IMR-90 (cell line): ENCODE results near the gene LIPK. TPM values are rescaled to one million over a fixed set of nuclear protein-coding genes. Genes with fewer than 3 reads are reported as not detected.

Experiments used
- ATAC-seq: fragments of 200-7000 bp; cut with Tn5 transposase; 2 replicates; pipeline ENCODE4 v1.9.1; 2020; ENCODE audit warnings: low read depth, mild to moderate bottlenecking, moderate library complexity
- BruUV-seq: library from RNA; stranded (reverse); fragments of 400-500 nt; replicated peaks from 2 replicates; lab custom pipeline; 2021; lab: Mats Ljungman, UMichigan
- CTCF ChIA-PET: fragments of 300-600 bp; formaldehyde crosslinking; extraction: SDS; loops from one replicate; lab custom pipeline; 2021; ENCODE audit warnings: antibody characterized with exemption; lab: Yijun Ruan, JAX
- POLR2A ChIA-PET: fragments of 300-600 bp; sonication (Branson Sonifier 250); formaldehyde crosslinking; loops from one replicate; lab custom pipeline; 2022; ENCODE audit warnings: antibody characterized with exemption; ENCODE audit not compliant: unreplicated experiment; lab: Charles Lee
- DNase-seq: peaks from one replicate; pipeline ENCODE4 v3.0.0; 2013
- H2AFZ ChIP-seq: replicated peaks from 2 replicates; pipeline ENCODE3; 2013; ENCODE audit warnings: low read length, mild to moderate bottlenecking; ENCODE audit not compliant: poor library complexity
- H2AK5ac ChIP-seq: 2 replicates; pipeline ENCODE4 v1.6.1; 2013; ENCODE audit warnings: low read depth, low read length, inconsistent platforms
- H2AK9ac ChIP-seq: replicated peaks from 2 replicates; pipeline ENCODE3; 2013; ENCODE audit warnings: mild to moderate bottlenecking, low read depth, low read length, moderate library complexity; ENCODE audit not compliant: poor library complexity
- H2BK120ac ChIP-seq: 2 replicates; pipeline ENCODE4 v1.6.1; 2013; ENCODE audit warnings: low read depth, low read length, inconsistent platforms
- H2BK15ac ChIP-seq: 3 replicates; pipeline ENCODE4 v1.6.1; 2013; ENCODE audit warnings: low read depth, low read length, inconsistent platforms
- H2BK20ac ChIP-seq: 2 replicates; pipeline ENCODE4 v1.6.1; 2013; ENCODE audit warnings: low read depth, mild to moderate bottlenecking, inconsistent platforms, low read length, moderate library complexity
- H2BK5ac ChIP-seq: 2 replicates; pipeline ENCODE4 v1.6.1; 2013; ENCODE audit warnings: mild to moderate bottlenecking, low read depth, low read length, inconsistent platforms; ENCODE audit not compliant: poor library complexity, severe bottlenecking
- H3K14ac ChIP-seq: replicated peaks from 2 replicates; pipeline ENCODE4 v1.6.1; 2013; ENCODE audit warnings: low read depth, low read length, inconsistent platforms
- H3K18ac ChIP-seq: 2 replicates; pipeline ENCODE4 v1.6.1; 2013; ENCODE audit warnings: low read depth, low read length, control low read depth
- H3K23ac ChIP-seq: 2 replicates; pipeline ENCODE4 v1.6.1; 2013; ENCODE audit warnings: low read depth, low read length, inconsistent platforms
- H3K27ac ChIP-seq: 2 replicates; pipeline ENCODE4 v1.5.1; 2013; ENCODE audit warnings: mild to moderate bottlenecking, control low read depth, low read length; ENCODE audit not compliant: insufficient read depth
- H3K27me3 ChIP-seq: 2 replicates; pipeline ENCODE4 v1.6.1; 2013; ENCODE audit warnings: low read length; ENCODE audit not compliant: control insufficient read depth, insufficient read depth
- H3K36me3 ChIP-seq: 2 replicates; pipeline ENCODE4 v1.6.1; 2013; ENCODE audit warnings: low read length, mixed read lengths; ENCODE audit not compliant: control insufficient read depth, insufficient read depth
- H3K4ac ChIP-seq: 2 replicates; pipeline ENCODE4 v1.6.1; 2013; ENCODE audit warnings: low read depth, low read length, inconsistent platforms
- H3K4me1 ChIP-seq: 2 replicates; pipeline ENCODE4 v1.6.1; 2013; ENCODE audit warnings: low read length, mixed read lengths; ENCODE audit not compliant: control insufficient read depth, insufficient read depth
- H3K4me2 ChIP-seq: 2 replicates; pipeline ENCODE4 v1.6.1; 2013; ENCODE audit warnings: low read depth, mild to moderate bottlenecking, control low read depth, low read length, moderate library complexity
- H3K4me3 ChIP-seq: 2 replicates; pipeline ENCODE4 v1.5.1; 2013; ENCODE audit warnings: low read depth, mild to moderate bottlenecking, control low read depth, low read length, moderate library complexity; ENCODE audit not compliant: insufficient read depth
- H3K56ac ChIP-seq: 2 replicates; pipeline ENCODE4 v1.6.1; 2013; ENCODE audit warnings: low read length, inconsistent platforms; ENCODE audit not compliant: insufficient read depth; ENCODE audit errors: extremely low read depth
- H3K79me1 ChIP-seq, 2 experiments: 2 replicates each; pipeline ENCODE4 v1.6.1; 2013; ENCODE audit warnings: low read length in 2 of 2, inconsistent platforms in 1 of 2, low read depth in 1 of 2
- H3K9ac ChIP-seq: 2 replicates; pipeline ENCODE4 v1.6.1; 2013; ENCODE audit warnings: low read depth, low read length, control low read depth
- H3K9me1 ChIP-seq: 2 replicates; pipeline ENCODE4 v1.6.1; 2013; ENCODE audit warnings: low read length, inconsistent platforms; ENCODE audit not compliant: insufficient read depth
- H3K9me3 ChIP-seq: 2 replicates; pipeline ENCODE4 v1.6.1; 2013; ENCODE audit warnings: low read length; ENCODE audit not compliant: control insufficient read depth, insufficient read depth
- H4K20me1 ChIP-seq: 2 replicates; pipeline ENCODE4 v1.6.1; 2013; ENCODE audit warnings: low read length, inconsistent platforms; ENCODE audit not compliant: insufficient read depth
- H4K5ac ChIP-seq: 2 replicates; pipeline ENCODE4 v1.6.1; 2013; ENCODE audit warnings: mild to moderate bottlenecking, low read depth, low read length, control low read depth
- H4K8ac ChIP-seq, 2 experiments: 2 replicates each; pipeline ENCODE4 v1.6.1; 2013; ENCODE audit warnings: low read depth in 2 of 2, low read length in 2 of 2, control low read depth in 1 of 2, inconsistent platforms in 1 of 2
- H4K91ac ChIP-seq: 2 replicates; pipeline ENCODE4 v1.6.1; 2013; ENCODE audit warnings: low read depth, low read length, inconsistent platforms; ENCODE audit not compliant: insufficient read depth
- CHD1 ChIP-seq: IDR thresholded peaks from 2 replicates; pipeline ENCODE4 v1.6.1; 2012; ENCODE audit warnings: low read depth, low read length, improper control_type of control experiment
- RCOR1 ChIP-seq: IDR thresholded peaks from 2 replicates; pipeline ENCODE4 v1.6.1; 2012; ENCODE audit warnings: mild to moderate bottlenecking, low read length, improper control_type of control experiment; ENCODE audit not compliant: insufficient replicate concordance
- WGBS, 2 experiments: methylation state at CpG; one replicate each; pipeline versions ENCODE4 v1.1.5 to v1.1.7; 2013; ENCODE audit warnings: missing lambda C conversion rate in 2 of 2; ENCODE audit not compliant: insufficient read length in 1 of 2; ENCODE audit errors: extremely low coverage in 2 of 2; 5-methylcytosine and 5-hydroxymethylcytosine counted together
- dilution Hi-C: fragments of 300-500 bp; cut with HindIII; formaldehyde crosslinking; loops from one replicate; pipeline ENCODE4 v1.14.3; 2018; ENCODE audit warnings: low sequenced_read_pairs; ENCODE audit not compliant: unreplicated experiment
- in situ Hi-C: fragments of 300-500 bp; cut with MboI; formaldehyde crosslinking; loops from 3 replicates; pipeline ENCODE4 v1.14.3; 2019; ENCODE audit warnings: low sequenced_read_pairs, inconsistent platforms, mixed read lengths
- intact Hi-C: fragments of 100-400 bp; cut with micrococcal nuclease; formaldehyde crosslinking; loops from 2 replicates; pipeline ENCODE4 v1.10.0; 2022
- polyA plus RNA-seq, 3 experiments: library from polyadenylated mRNA; depleted of rRNA; stranded (reverse); fragments of >200 nt; gene quantifications; 2 replicates each; pipeline ENCODE4 v1.2.3, GENCODE V29; 2012; ENCODE audit warnings: low replicate concordance in 1 of 3
- total RNA-seq: library from RNA; depleted of rRNA; stranded (reverse); fragments of >200 nt; gene quantifications from 2 replicates; pipeline ENCODE4 v1.2.3, GENCODE V29; 2012

Gene LIPK
- total and polyA plus RNA-seq, 2 of the 4 experiments (the other 2 are of a cell fraction), result not detected

GRCh38 chr10:88759366-88760101, 53.5 kb downstream of the LIPK start, which contains the start of gene LIPN:
Gene LIPN, plus strand, starts transcription at chr10:88760020. Its CDS starts 1,386 bp downstream, at chr10:88761406.
- Histone ChIP-seq H2BK20ac (no peak within 1 kb of the TSS), H3K4ac (no peak within 1 kb of the TSS), H3K23ac (no peak within 1 kb of the TSS), H4K20me1 (no peaks in the 10 kb centered on the region), H2BK5ac (no peak within 1 kb of the TSS), H2AK5ac (no peak within 1 kb of the TSS), H2AFZ (no peak within 1 kb of the TSS), H3K4me3 (no peak within 1 kb of the TSS), H3K36me3 (no peaks in the 10 kb centered on the region), H3K27ac (no peak within 1 kb of the TSS), H2AK9ac (no peak within 1 kb of the TSS), H3K14ac (no peak within 1 kb of the TSS), H4K5ac (no peak within 1 kb of the TSS), H3K9ac (no peak within 1 kb of the TSS), H4K8ac (no peak within 1 kb of the TSS), H4K91ac (no peak within 1 kb of the TSS), H3K4me1 (no peaks in the 10 kb centered on the region), H3K79me1 (no peaks in the 10 kb centered on the region), H3K9me1 (no peaks in the 10 kb centered on the region), H3K27me3 (peaks cover 11% of the 10 kb centered on the region), H3K9me3 (no peaks in the 10 kb centered on the region), H3K56ac (no peak within 1 kb of the TSS), H2BK15ac (no peak within 1 kb of the TSS), H3K18ac (no peak within 1 kb of the TSS), H3K4me2 (no peak within 1 kb of the TSS), H2BK120ac (no peak within 1 kb of the TSS)
- TF ChIP-seq CHD1, result no peak
- TF ChIP-seq RCOR1, result no peak
- POLR2A ChIA-PET, result no interaction called here
- CTCF ChIA-PET, result interaction anchor here (0.8 to 1.4 kb wide), 3 partner anchors 11 to 194 kb away, joined by 3 to 4 read pairs (median 3); no protein-coding TSS in a partner anchor
- dilution Hi-C loops (no loop called here), intact Hi-C loops (loop anchor here (5.0 kb wide), 1 partner anchor 42 kb away; no protein-coding TSS in a partner anchor), in situ Hi-C loops (no loop called here)
- BruUV-seq, result no TSS peak
- no CpG with 5 or more reads among the region's 7 CpGs for WGBS, 2 experiments
- DNase-seq (no peak), ATAC-seq (no peak)
